Measurements from ENCODE around the gene IL18. TPM values are rescaled to one million over a fixed set of nuclear protein-coding genes. Genes with fewer than 3 reads are reported as not detected.
"Not testable (repeated sequence)": the region's sequence is repeated elsewhere in the genome, so short reads cannot be mapped to it uniquely, and the experiment has no call there.

Gene IL18
- total RNA-seq, 1 donor from 2014 or later: 5.3 TPM

DNA sequence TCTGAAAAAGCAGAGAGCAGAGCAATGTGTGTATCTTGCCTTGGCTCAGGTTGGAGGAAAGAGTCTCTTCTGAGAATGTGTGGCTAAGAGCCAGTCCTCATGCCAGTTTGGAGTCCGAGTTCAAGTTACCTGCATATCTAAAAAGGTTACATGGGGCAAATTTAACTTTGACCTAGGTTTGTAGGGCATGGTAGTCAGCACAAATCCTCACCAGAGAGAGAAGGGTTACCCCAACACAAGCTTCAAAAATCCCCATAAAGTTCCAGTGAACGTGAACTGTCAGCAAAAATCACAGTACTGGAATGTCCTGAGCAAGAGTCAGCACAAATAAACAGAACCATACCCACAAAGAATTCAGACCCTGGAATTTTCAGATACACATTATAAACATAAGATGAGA, 63.4 kb downstream of the IL18 start:
- no peak for TF ChIP-seq EZH2 (IDR thresholded peaks at IDR 0.05; ENCODE audit: insufficient read depth, low read length)
- TF ChIP-seq, protein P1, sequence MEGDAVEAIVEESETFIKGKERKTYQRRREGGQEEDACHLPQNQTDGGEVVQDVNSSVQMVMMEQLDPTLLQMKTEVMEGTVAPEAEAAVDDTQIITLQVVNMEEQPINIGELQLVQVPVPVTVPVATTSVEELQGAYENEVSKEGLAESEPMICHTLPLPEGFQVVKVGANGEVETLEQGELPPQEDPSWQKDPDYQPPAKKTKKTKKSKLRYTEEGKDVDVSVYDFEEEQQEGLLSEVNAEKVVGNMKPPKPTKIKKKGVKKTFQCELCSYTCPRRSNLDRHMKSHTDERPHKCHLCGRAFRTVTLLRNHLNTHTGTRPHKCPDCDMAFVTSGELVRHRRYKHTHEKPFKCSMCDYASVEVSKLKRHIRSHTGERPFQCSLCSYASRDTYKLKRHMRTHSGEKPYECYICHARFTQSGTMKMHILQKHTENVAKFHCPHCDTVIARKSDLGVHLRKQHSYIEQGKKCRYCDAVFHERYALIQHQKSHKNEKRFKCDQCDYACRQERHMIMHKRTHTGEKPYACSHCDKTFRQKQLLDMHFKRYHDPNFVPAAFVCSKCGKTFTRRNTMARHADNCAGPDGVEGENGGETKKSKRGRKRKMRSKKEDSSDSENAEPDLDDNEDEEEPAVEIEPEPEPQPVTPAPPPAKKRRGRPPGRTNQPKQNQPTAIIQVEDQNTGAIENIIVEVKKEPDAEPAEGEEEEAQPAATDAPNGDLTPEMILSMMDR (IDR thresholded peaks at IDR 0.05; ENCODE audit: insufficient read depth, low read depth, low read length): no peak
- no peaks in the 10 kb centered on the region for H3K36me3 ChIP-seq (ENCODE audit: insufficient read depth, low read length)
- H2AFZ ChIP-seq (ENCODE audit: low read depth, low read length): no peak overlapping the region
- H3K4me2 ChIP-seq (ENCODE audit: low read length): peak overlapping the region; percentile 30
- Mint-ChIP-seq H3K4me1 (ENCODE audit: low read depth, unreplicated experiment) (no peaks in the 10 kb centered on the region), H3K4me3 (ENCODE audit: unreplicated experiment) (no peak overlapping the region), H3K27ac (ENCODE audit: unreplicated experiment) (no peak overlapping the region), H3K36me3 (ENCODE audit: low read depth, unreplicated experiment) (peaks cover 2% of the 10 kb centered on the region), H3K9me3 (ENCODE audit: unreplicated experiment) (no peaks in the 10 kb centered on the region), H3K27me3 (ENCODE audit: low read depth, unreplicated experiment) (no peaks in the 10 kb centered on the region)
- H4K20me1 ChIP-seq (ENCODE audit: insufficient read depth, low read length): no peaks in the 10 kb centered on the region
- H3K4me1 ChIP-seq (ENCODE audit: insufficient read depth, low read length): no peaks in the 10 kb centered on the region
- H3K4me3 ChIP-seq (ENCODE audit: insufficient read depth, low read depth, low read length): no peak overlapping the region
- DNase-seq (ENCODE audit: low read depth): peak; percentile 29
- H3K27ac ChIP-seq (ENCODE audit: low read depth, low read length): no peak overlapping the region
- H3K9me3 ChIP-seq (ENCODE audit: insufficient read depth, low read depth, low read length): no peaks in the 10 kb centered on the region
- H3K79me2 ChIP-seq (ENCODE audit: insufficient read depth, low read length): no peaks in the 10 kb centered on the region
- FAIRE-seq: no peak
- peak overlapping the region; percentile 47 for H3K9ac ChIP-seq (ENCODE audit: low read length)
- H3K27me3 ChIP-seq (ENCODE audit: insufficient read depth, low read length): no peaks in the 10 kb centered on the region

DNA sequence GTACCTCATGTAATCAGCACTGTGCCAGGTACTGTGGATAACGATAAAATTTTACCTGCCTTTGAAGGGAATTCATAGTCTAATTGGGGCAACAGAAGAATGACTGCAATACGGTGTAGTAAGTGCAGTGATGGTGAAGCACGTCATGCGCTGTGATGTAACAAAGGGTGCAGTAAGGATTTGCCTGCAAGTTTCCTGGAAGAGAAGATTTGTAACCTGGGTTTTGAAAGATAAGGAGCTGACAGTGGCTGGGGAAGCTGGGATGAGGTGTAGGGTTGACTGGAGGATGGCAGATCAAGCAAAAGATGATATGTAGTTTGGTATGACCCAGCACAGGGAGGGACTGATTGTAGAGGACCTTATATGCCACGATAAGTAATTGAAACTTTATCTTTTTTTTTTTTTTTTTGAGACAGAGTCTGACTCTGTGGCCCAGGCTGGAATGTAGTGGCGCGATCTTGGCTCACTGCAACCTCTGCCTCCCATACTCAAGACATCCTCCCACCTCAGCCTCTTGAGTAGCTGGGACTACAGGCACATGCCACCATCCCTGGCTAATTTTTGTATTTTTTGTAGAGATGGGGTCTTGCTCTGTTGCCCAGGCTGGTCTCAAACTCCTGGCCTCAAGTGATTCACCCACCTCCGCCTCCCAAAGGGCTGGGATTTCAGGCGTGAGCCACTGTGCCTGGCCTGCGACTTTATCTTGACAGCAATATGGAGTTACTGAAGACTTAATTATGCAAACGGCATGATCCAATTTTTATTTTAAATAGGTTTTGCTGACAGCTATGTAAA, 66.0 kb downstream of the IL18 start:
- DNase-seq (ENCODE audit: low read depth): no peak
- no peak for TF ChIP-seq EZH2 (IDR thresholded peaks at IDR 0.05; ENCODE audit: insufficient read depth, low read length)
- TF ChIP-seq, protein P1 (IDR thresholded peaks at IDR 0.05; ENCODE audit: insufficient read depth, low read depth, low read length): no peak
- peaks cover 6% of the 10 kb centered on the region for H3K36me3 ChIP-seq (ENCODE audit: insufficient read depth, low read length)
- Mint-ChIP-seq H3K36me3 (ENCODE audit: low read depth, unreplicated experiment) (peaks cover 2% of the 10 kb centered on the region), H3K4me3 (ENCODE audit: unreplicated experiment) (no peak overlapping the region), H3K27ac (ENCODE audit: unreplicated experiment) (no peak overlapping the region), H3K4me1 (ENCODE audit: low read depth, unreplicated experiment) (no peaks in the 10 kb centered on the region), H3K27me3 (ENCODE audit: low read depth, unreplicated experiment) (no peaks in the 10 kb centered on the region), H3K9me3 (ENCODE audit: unreplicated experiment) (no peaks in the 10 kb centered on the region)
- H3K9ac ChIP-seq (ENCODE audit: low read length): no peak overlapping the region
- no peak overlapping the region for H3K4me2 ChIP-seq (ENCODE audit: low read length)
- no peaks in the 10 kb centered on the region for H4K20me1 ChIP-seq (ENCODE audit: insufficient read depth, low read length)
- no peaks in the 10 kb centered on the region for H3K27me3 ChIP-seq (ENCODE audit: insufficient read depth, low read length)
- H2AFZ ChIP-seq (ENCODE audit: low read depth, low read length): no peak overlapping the region
- no peak overlapping the region for H3K4me3 ChIP-seq (ENCODE audit: insufficient read depth, low read depth, low read length)
- no peak for FAIRE-seq
- H3K27ac ChIP-seq (ENCODE audit: low read depth, low read length): no peak overlapping the region
- no peaks in the 10 kb centered on the region for H3K79me2 ChIP-seq (ENCODE audit: insufficient read depth, low read length)
- no peaks in the 10 kb centered on the region for H3K9me3 ChIP-seq (ENCODE audit: insufficient read depth, low read depth, low read length)
- no peaks in the 10 kb centered on the region for H3K4me1 ChIP-seq (ENCODE audit: insufficient read depth, low read length)

DNA sequence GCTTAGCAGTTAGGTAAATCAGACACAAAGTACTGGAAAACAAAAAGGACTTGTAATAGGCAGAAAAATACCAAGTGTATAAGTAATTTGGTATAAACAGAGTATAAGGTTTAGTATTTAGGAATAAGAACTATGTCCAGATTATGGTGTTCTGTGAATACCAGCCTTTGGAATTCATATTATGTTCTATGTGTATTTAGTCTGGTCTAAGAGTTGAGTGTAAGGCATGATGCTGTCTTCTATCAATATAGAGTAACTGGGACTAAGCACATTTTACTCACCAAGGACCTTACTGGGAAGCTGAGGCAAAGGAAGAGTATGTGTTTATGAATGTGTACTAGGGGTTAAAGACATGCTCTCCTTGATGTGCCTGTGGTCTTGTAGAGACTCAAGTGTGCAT, 67.7 kb downstream of the IL18 start:
- Histone ChIP-seq H3K27ac (ENCODE audit: low read depth, low read length) (no peak overlapping the region), H3K36me3 (ENCODE audit: insufficient read depth, low read length) (peaks cover 17% of the 10 kb centered on the region), H4K20me1 (ENCODE audit: insufficient read depth, low read length) (no peaks in the 10 kb centered on the region), H2AFZ (ENCODE audit: low read depth, low read length) (no peak overlapping the region), H3K4me1 (ENCODE audit: insufficient read depth, low read length) (no peaks in the 10 kb centered on the region), H3K9ac (ENCODE audit: low read length) (no peak overlapping the region), H3K27me3 (ENCODE audit: insufficient read depth, low read length) (no peaks in the 10 kb centered on the region), H3K9me3 (ENCODE audit: insufficient read depth, low read depth, low read length) (no peaks in the 10 kb centered on the region), H3K4me3 (ENCODE audit: insufficient read depth, low read depth, low read length) (no peak overlapping the region), H3K79me2 (ENCODE audit: insufficient read depth, low read length) (no peaks in the 10 kb centered on the region), H3K4me2 (ENCODE audit: low read length) (no peak overlapping the region)
- Mint-ChIP-seq H3K36me3 (ENCODE audit: low read depth, unreplicated experiment) (peaks cover 6% of the 10 kb centered on the region), H3K4me3 (ENCODE audit: unreplicated experiment) (no peak overlapping the region), H3K9me3 (ENCODE audit: unreplicated experiment) (no peaks in the 10 kb centered on the region), H3K27ac (ENCODE audit: unreplicated experiment) (no peak overlapping the region), H3K27me3 (ENCODE audit: low read depth, unreplicated experiment) (no peaks in the 10 kb centered on the region), H3K4me1 (ENCODE audit: low read depth, unreplicated experiment) (no peaks in the 10 kb centered on the region)
- DNase-seq (ENCODE audit: low read depth) (no peak), FAIRE-seq (no peak)
- TF ChIP-seq EZH2 (IDR thresholded peaks at IDR 0.05; ENCODE audit: insufficient read depth, low read length): no peak
- TF ChIP-seq, protein P1 (IDR thresholded peaks at IDR 0.05; ENCODE audit: insufficient read depth, low read depth, low read length): no peak

DNA sequence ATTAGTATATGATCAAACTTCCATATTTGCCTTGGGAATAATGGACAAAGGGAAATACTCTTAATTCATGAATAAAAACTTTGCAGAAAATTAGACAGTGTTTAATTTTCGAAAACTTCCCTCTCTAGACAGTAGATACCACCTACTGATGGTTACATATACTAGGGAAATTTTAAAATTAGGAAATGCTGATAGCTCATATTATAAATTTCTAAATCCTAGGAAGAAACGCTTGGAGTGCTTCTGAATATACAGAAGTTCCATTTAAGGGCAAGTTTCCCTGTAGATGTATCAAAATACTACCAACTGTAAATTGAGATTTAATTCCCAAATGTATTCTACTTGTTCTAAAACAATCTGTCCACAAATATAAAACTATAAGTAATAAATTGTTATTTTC, 68.6 kb downstream of the IL18 start:
- not testable (repeated sequence) for H3K9ac ChIP-seq (ENCODE audit: low read length); H4K20me1 ChIP-seq (ENCODE audit: insufficient read depth, low read length); H3K4me1 Mint-ChIP-seq (ENCODE audit: low read depth, unreplicated experiment); H3K79me2 ChIP-seq (ENCODE audit: insufficient read depth, low read length); DNase-seq (ENCODE audit: low read depth); H2AFZ ChIP-seq (ENCODE audit: low read depth, low read length); H3K27me3 Mint-ChIP-seq (ENCODE audit: low read depth, unreplicated experiment); H3K27ac Mint-ChIP-seq (ENCODE audit: unreplicated experiment); H3K4me1 ChIP-seq (ENCODE audit: insufficient read depth, low read length); H3K4me3 ChIP-seq (ENCODE audit: insufficient read depth, low read depth, low read length); H3K4me2 ChIP-seq (ENCODE audit: low read length); H3K9me3 Mint-ChIP-seq (ENCODE audit: unreplicated experiment); H3K4me3 Mint-ChIP-seq (ENCODE audit: unreplicated experiment); H3K27me3 ChIP-seq (ENCODE audit: insufficient read depth, low read length); H3K27ac ChIP-seq (ENCODE audit: low read depth, low read length); FAIRE-seq; H3K9me3 ChIP-seq (ENCODE audit: insufficient read depth, low read depth, low read length); H3K36me3 Mint-ChIP-seq (ENCODE audit: low read depth, unreplicated experiment)
- peaks cover 20% of the 10 kb centered on the region for H3K36me3 ChIP-seq (ENCODE audit: insufficient read depth, low read length)
